ENCODE results near the gene RTN4RL2.

Gene RTN4RL2

DNA sequence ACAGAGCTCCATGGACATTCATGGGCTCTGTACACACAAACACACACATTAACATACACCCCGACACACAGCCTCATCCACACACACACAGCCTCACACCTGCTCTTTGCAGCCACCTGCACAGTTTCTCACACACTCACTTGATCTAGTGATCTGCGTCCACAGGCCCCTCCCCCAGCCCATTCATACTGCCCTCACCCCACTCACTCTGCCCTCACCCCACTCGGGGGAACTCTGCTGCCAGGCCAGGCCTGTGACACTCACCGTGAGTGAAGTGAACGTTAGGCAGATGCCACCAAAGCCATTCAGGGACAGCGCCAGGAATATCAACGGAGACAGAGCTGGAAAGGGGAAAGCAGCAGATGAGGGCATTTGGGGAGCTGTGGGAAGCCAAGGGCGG is 40.2 kb downstream of the RTN4RL2 start:
- no peak for DNase-seq (ENCODE audit: low read depth)

DNA sequence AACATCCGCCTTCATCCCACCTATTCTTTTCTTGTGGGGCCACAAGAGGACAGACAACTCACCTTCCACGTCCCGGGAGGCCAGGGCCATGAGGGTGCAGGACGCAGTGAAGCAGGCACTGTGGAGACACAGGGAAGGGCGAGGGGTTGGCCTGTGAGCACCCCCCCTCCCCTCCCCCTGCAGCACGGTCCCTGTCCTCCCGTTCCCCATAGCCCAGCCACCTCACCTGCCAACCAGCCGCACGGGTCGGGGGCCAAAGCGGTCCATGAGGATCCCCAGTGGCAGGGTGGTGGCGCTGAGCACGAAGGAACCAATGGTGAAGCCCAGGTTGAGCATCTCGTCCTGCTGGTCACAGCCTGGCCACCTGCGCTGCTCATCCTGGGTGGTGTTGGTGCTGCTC is 40.6 kb downstream of the RTN4RL2 start:
- no peak for DNase-seq (ENCODE audit: low read depth)

DNA sequence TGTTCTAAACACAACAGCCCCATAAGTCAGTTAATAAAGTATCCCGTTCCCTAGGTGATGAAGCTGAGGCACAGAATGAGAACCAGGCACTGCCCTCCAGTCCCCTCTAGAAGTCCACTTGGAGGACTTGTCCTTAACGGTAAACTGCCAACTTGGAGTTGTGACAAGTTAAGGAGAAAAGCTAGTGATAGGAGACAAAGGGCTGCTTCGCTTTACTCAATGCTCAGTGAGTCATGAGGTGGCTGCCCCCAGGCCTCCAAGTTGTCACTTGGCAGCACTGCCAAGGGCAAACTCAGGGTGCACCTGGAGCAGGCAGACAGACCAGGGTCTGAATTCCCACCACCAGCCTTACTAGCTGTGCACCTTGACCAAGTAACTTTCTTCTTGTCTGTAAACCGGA is 41.6 kb downstream of the RTN4RL2 start:
- DNase-seq (ENCODE audit: low read depth), result no peak

DNA sequence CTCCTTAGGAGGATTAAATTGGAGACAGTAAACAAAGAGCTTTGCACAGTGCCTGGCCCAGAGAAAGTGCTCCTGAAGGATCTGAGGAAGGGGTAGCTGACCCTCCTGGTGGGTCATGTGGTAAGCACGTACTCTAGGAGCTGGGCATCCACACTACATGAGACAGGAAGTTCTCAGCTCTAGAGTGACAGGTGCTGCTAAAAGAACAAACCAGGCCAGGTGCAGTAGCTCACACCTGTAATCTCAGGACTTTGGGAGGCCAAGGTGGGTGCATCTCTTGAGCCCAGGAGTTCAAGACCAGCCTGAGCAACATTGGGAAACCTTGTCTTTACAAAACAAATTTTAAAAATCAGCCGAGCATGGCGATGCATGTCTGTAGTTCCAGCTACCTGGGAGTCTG is 42.0 kb downstream of the RTN4RL2 start:
- no peak for DNase-seq (ENCODE audit: low read depth)

DNA sequence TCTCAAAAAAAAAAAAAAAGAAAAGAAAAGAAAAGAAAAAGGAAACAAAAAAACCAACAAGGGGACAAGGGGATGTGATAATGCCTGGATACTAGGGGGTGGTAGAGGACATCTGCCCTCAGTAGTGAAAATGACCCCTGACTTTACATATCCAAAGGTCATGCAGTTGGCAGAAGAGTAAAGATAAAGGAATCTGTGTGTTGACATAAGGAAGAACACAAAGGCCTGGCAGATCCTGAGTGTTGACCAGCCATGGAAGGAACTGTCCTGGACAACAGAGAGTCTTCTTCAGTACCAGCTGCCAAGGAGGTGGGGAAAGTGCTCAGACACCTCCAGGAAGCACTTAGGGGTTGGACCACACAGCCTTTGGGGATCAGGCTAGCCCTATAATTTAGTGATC is 42.5 kb downstream of the RTN4RL2 start:
- no peak for DNase-seq (ENCODE audit: low read depth)

DNA sequence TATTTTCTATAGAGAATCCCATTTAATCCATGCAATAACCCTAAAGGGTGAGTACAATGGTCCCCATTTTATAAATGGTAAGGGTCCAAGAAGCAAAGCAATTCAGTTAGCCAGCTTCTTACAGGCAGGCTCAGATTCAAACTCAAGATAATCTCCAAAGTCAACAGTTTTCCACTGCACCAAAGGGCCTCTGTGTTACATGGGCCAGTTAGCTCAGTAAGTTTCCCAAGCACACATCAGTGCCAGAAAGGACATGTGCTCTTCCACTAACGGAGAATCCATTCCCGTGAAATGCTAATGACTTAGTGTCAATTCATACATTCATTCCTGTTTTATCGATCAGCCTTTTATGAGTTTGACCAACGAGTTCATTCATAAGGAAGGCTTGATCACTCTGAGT is 44.2 kb downstream of the RTN4RL2 start:
- DNase-seq (ENCODE audit: low read depth), result no peak

DNA sequence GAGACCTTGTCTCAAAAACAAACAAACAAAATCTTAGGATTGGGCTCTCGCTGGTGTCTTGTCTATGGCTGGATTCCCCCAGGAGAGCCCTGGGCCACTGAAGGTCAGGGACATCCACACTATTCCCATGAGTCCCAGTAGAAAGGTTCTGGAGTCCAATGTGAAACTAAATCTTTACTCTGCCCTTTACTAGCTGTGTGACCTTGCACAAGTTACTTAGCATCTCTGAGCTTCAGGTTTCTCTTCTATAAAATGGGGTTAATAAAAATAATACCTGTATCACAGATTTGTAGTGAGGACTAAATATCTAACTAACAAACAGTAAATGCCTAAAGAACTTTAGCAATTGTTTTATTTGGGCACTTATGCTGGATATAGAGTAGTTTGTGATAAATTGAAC is 46.2 kb downstream of the RTN4RL2 start:
- DNase-seq (ENCODE audit: low read depth), result no peak

DNA sequence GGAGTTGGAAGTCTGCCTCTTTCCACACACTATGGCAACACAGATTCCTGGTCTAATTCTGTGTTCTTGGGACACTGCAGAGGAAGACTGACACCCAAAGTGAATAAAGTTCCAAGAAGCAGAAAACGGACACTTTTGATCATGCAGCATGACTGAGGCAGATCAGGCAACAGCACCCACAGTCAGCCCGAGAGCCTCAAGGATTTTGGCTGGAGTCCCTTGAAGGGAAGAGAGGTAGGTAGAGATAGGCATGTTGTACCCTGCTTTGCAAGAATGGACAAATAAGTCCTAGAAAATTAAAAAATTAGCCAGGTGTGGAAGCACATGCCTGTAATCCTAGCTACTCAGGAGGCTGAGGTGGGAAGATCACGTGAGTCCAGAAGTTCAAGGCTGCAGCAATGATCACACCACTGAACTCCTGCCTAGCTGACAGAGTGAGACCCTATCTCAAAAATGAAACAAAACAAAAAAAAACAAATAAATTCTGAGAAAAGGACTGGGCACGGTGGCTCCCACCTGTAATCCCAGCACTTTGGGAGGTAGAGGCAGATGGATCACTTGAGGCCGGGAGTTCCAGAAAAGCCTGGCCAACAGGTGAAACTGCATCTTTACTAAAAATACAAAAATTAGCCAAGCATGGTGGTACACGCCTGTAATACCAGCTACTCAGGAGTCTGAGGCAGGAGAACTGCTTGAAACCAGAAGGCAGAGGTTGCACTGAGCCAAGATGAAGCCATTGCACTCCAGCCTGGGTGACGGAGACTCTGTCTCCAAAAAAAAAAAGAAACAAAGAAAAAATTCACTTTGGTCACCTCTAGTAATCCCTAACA is 48.2 kb downstream of the RTN4RL2 start:
- no peak for DNase-seq (ENCODE audit: low read depth)

DNA sequence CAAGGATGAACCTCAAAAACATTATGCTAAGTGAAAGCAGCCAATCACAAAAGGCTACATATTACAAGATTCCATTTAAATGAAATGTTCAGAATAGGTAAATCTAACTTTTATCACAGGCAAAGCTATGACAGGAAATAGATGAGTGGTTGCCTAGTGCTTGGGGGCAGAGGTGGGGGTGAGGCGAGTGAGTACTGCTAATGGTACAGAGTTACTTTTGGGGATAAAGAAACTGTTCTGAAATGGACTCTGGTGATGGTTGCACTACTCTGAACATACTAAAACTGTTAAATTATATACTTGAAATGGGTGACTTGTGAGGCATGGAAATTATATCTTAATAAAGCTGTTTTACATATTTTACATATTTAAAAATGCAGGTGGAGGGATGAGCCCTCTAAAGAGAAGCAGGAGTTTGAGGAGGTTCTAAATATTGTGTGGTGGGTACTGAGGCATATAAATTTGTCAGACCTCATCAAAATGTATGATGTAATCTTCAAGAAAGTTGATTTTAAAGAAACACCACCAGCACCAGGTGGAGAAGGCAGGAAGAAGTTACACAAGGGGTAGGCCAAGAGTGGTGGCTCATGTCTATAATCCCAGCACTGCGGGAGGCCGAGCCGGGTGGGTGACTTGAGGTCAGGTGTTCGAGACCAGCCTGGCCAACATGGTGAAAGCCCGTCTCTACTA is 51.6 kb downstream of the RTN4RL2 start:
- no peak for DNase-seq (ENCODE audit: low read depth)

DNA sequence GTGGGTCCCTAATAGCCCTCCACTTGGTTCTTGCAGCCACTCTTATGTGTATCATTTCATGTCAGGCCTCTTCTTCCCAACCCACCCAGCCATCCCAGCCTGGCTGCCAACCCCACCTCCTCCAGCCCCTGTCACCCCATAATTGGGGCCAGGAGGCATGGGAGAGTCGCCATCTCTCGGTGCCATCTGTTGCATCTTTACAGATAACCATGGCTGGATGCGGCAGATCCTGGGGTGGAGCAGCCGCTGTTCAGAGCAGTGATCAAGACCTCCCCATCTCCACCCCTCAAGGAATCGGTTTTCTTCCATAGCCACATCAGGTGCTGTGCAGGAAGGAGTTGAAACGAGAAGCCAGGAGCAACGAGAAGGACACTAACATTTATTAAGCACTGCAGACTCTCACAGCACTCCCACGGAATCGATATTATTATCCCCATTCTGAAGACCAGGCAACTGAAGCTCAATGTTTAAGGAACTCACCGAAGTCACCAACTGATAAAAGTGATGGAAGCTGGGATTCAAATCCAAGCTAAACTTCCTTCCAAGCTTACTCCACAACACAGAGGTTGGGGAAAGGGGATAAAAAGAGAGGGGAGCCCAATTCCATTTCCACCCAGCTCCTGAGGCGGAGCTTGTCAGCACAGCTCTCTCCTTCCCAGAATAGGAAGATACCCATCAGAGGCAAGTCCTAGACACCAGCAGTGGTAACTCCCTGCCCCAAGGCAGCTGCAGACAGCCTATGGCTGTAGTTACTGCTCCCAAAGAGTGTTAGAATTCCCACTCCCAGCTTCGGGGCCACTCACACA is 52.5 kb downstream of the RTN4RL2 start:
- no peak for DNase-seq (ENCODE audit: low read depth)

DNA sequence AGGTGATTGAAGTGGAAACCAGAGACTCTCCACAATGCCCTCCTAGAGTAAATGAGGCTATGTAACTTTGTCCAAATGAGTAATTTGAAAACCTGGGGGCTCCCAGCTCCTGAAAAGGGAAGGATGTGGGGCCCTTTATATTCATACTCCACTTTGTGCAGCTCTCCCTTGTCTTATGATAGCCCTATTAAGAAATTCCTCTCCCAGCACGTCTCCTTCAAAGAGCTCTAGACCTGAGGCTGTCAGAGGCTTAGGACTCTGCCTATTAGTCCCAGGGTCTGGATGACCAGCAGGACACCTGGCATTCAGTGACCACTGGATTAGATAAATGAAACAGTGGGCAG is 53.1 kb downstream of the RTN4RL2 start:
- no peak for DNase-seq (ENCODE audit: low read depth)

DNA sequence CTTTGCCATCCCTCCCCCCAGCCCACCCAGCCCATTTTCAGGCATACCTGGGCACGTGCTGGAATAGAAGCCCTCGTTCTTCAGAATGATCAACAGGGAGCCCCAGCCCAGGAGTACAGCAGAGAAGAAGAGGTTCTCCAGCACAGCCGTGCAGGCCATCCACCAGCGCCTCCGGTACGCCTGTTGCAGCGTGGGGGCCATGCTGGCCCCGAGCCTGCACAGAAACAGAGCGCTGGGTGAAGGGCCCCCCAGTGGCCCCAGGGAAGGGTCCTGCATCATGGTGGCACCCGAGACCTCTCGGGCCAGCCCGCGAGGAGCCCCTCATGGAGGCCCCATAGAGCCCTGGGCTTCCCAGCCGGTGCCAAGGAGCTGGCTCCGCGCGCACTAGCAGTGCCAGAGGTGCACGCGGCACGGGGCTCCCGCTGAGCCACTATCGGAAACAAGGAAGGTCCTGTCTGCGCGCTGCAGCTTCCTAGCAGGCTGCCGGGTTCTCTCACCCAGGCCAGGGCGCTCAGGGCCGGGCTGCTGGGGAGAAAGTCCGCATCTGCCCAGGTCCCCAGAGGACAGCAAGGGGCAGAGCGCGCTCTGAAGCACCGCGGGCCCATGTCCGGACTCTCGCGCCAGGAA is 53.7 kb downstream of the RTN4RL2 start:
- no peak for DNase-seq (ENCODE audit: low read depth)

DNA sequence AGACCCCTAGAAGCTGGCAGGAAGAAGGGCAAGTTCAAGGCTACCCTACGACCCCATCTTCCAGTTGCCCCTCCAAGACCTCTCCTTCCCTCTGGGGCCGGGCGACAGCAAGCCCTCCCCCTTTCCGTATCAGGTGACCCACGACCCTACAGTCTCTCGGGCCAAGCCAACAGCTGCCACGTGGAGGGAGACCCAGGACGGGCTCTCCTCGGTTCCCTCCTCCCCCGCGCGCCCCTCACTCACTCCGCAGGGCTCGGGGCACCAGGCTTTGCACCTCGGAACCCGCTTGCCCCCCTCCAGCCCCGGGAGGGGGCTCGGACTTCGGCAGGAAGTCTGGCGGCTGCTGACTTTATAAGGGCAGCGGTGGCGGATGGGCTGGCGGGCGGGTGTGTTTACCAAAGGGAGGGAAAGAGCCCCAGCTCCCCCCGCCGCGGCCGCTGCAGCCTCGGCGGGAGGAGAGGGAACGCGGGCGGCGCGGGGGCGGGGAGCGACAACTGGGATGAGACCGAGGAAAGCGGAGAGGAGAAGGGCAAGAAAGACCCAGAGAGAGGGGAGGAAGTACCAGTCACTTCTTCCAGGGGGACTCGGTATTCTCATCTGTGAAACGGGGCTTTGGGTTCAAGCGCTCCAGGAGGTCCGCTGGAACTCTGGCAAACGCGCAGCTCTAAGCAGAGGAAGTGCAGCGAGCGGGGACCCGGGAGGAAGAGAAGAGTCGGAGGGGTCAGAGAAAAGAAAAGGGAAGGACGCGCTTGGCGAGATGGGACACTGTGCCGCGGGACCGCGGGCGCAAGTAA is 54.4 kb downstream of the RTN4RL2 start:
- no peak for DNase-seq (ENCODE audit: low read depth)

DNA sequence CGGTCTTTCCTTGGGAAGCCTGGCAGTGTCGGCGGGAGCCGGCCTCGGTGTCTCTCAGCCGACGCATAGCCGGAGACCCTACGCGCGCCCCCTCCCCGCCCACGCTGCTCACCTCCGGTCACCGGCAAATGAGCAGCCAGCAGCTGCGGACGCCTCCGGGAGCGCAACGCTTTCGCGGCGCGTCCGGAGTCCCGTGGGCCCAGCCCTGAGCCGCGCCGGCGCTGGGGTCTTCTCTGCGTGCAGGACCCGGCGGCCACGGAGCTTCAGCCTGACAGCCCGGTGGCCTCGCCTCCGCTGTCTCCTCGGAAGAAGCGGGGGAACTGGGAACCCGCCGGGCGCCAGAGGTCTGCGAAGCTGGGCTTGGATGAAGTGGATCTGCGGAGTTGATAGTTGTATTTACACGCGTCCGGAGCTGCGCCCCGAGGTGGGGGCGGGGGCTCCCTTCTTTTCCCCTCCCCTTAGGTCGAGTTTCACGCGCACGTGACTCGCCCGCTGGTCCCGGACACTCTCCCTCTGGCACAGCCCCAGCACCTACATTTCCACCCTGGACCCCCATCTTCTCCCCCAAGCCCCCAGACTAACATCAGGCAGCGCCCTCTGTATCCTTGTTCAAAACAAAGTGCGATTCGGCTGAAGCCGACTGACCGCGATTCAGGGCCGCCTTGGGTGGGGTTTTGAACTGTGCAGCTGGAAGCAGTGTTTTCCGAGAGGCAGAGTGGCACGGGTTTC is 55.2 kb downstream of the RTN4RL2 start, which contains the start of gene SLC43A1:
SLC43A1 (minus strand) TSS at position 371 of the 729 bp plus-strand sequence. CDS start 1,591 bp downstream, outside the sequence.
- no peak for DNase-seq (ENCODE audit: low read depth)

DNA sequence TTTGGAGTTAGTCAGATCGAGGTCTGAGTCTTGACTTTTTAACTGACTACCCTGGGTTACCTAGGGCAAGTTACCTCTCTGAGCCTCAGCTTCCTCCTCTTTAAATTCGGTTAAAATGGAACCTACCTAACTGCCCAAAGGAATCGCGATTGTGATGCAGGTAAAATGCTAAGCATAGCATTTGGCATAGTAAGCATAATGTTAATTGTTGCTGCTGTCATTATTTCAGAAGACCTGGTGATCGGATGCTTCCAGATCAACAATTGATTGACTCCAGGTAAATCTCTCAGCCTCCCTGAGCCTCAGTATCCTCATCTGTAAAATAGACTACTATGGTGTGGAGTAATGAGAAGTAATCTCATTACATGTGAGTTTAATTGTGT is 55.7 kb downstream of the RTN4RL2 start:
- DNase-seq (ENCODE audit: low read depth), result no peak

DNA sequence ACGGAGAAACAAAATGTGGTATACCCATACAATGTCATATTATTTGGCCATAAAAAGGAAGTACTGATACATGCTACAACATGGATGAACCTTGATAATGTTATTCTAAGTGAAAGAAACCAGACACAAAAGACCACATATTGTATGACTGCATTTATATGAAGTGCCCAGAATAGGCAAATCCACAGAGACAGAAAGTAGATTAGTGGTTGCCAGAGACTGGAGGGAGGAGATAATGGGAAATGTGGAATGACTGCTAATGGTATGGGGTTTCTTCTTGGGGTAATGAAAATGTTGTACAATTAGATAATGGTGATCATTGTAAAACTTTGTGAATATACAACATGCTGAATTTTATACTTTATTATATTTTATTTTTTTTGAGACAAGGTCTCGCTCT is 60.8 kb downstream of the RTN4RL2 start:
- DNase-seq (ENCODE audit: low read depth), result no peak

DNA sequence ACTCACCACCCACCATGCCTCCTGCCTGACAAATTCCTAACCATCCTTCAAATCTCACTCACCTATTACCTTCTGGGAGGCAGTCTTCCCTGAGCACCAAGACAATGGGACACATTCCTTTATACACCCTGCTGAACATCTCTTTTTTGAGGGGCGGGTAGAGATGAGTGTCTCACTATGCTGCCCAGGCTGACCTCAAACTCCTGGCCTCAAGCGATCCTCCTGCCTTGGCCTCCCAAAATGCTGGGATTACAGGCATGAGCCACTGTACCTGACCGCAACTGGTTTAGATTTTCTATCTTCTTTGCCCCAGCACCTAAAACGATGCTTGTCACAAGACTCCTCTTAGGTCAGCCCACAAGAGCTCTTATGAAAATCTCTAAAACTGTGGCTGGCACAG is 63.1 kb downstream of the RTN4RL2 start:
- DNase-seq (ENCODE audit: low read depth), result no peak
